GM18858 (cell line): ENCODE measurements around the gene KLKB1.

Source experiments
- ATAC-seq: cut with Tn5 transposase; IDR thresholded peaks from one replicate; pipeline ENCODE4 v1.9.1; 2021; ENCODE audit not compliant: unreplicated experiment

The KLKB1 gene

GRCh38 chr4:186227221-186227620, at the start of gene KLKB1:
TSS of gene KLKB1 (plus strand) at chr4:186227507. CDS start at chr4:186228196, 689 bp downstream.
- no peak for ATAC-seq

GRCh38 chr4:186188107-186188506, 39.2 kb upstream of the KLKB1 start:
- ATAC-seq = no peak

- ATAC-seq = no peak
These were observed 37.7 kb upstream of the KLKB1 start for GRCh38 chr4:186189656-186190055.

GRCh38 chr4:186190581-186191199, 36.6 kb upstream of the KLKB1 start:
- peak; percentile 10 for ATAC-seq

- ATAC-seq = peak; percentile 86
These were observed 35.9 kb upstream of the KLKB1 start, which contains the start of gene CYP4V2 for GRCh38 chr4:186191200-186192065. TSS of gene CYP4V2 (plus strand) at chr4:186191567. CDS start at chr4:186191824, 257 bp downstream.

- ATAC-seq = peak; percentile 3
These were observed 35.2 kb upstream of the KLKB1 start for GRCh38 chr4:186192066-186192612.

GRCh38 chr4:186193851-186194250, 33.5 kb upstream of the KLKB1 start:
- ATAC-seq = no peak

- no peak for ATAC-seq
These were observed 31.2 kb upstream of the KLKB1 start for GRCh38 chr4:186196063-186196462.

- no peak for ATAC-seq
These were observed 26.8 kb upstream of the KLKB1 start for GRCh38 chr4:186200516-186200915.

- no peak for ATAC-seq
These were observed 26.3 kb upstream of the KLKB1 start for GRCh38 chr4:186201010-186201409.

- peak; percentile 95 for ATAC-seq
These were observed 25.6 kb upstream of the KLKB1 start for GRCh38 chr4:186201535-186202230.

GRCh38 chr4:186202490-186203140, 24.7 kb upstream of the KLKB1 start:
- no peak for ATAC-seq

GRCh38 chr4:186203406-186203805, 23.9 kb upstream of the KLKB1 start:
- ATAC-seq = no peak

- no peak for ATAC-seq
These were observed 23.2 kb upstream of the KLKB1 start for GRCh38 chr4:186204103-186204559.

GRCh38 chr4:186204686-186205085, 22.6 kb upstream of the KLKB1 start:
- ATAC-seq = no peak

- ATAC-seq = no peak
These were observed 22.2 kb upstream of the KLKB1 start for GRCh38 chr4:186205156-186205555.

- no peak for ATAC-seq
These were observed 10.8 kb upstream of the KLKB1 start for GRCh38 chr4:186216465-186217024.

- ATAC-seq = no peak
These were observed 9.5 kb upstream of the KLKB1 start for GRCh38 chr4:186217733-186218293.

- no peak for ATAC-seq
These were observed 5.7 kb upstream of the KLKB1 start for GRCh38 chr4:186221624-186222023.

- ATAC-seq = no peak
These were observed 1.5 kb upstream of the KLKB1 start for GRCh38 chr4:186225848-186226247.
